ENCODE measurements around the gene DDB1. TPM values are rescaled to one million over a fixed set of nuclear protein-coding genes. Genes with fewer than 3 reads are reported as not detected.

The DDB1 gene
- total RNA-seq, 1 experiment from 2014 or later, result 250 TPM

DNA sequence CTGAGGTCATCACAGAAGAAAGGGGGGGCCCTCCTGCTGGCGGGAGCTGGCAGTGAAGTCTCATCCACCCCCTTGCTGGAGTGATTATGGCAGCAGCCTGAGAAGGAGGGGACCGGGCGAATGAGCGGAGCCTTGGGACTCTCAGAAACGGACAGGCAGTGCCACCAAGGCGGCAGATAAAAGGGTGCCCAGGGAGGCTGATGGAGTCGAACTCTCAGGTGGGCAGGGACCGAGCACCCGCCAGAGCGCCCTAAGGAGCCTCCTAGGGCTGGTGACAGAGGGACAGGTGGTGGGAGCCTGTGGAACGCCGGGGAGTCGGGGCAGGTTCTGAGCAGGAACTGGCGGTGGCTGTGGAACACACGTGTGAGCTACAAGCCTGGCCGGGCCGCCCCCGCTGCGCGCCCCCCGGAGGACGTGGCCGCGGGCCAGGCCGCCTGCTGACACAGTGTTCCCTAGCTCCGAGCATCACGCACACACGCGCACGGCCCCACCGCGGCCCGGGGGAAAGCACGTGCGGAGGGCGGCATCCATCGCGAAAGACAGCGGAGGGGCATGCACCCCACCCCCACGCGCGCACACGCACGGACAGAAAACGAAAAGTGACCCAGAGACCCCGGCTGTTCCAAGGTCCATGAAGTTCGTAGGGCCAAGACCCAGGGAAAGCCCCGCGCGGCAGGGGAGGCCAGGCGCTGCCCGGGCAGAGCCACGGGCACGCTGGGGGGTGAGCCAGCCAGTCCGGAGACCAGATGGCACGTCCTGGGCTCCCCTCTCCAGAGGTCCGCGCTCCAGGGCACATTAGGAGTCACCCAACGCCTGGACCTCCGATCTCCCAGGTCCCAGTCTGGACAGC, 38.8 kb downstream of the DDB1 start:
- peak overlapping the region; percentile 24 for H3K4me3 ChIP-seq
- H3K36me3 ChIP-seq, result peaks cover 7% of the 10 kb centered on the region
- H3K9me3 ChIP-seq, result no peaks in the 10 kb centered on the region
- DNase-seq, result peak; percentile 43
- no peaks in the 10 kb centered on the region for H3K27me3 ChIP-seq

- H3K36me3 ChIP-seq, result peaks cover 3% of the 10 kb centered on the region; the same call in 1 of the 2 replicates
- H3K9me3 ChIP-seq, result no peaks in the 10 kb centered on the region
- no peaks in the 10 kb centered on the region for H3K27me3 ChIP-seq
- no peak for DNase-seq
- H3K4me3 ChIP-seq, result no peak overlapping the region
Observed at GRCh38 chr11:61292356-61292755, 40.5 kb downstream of the DDB1 start.

DNA sequence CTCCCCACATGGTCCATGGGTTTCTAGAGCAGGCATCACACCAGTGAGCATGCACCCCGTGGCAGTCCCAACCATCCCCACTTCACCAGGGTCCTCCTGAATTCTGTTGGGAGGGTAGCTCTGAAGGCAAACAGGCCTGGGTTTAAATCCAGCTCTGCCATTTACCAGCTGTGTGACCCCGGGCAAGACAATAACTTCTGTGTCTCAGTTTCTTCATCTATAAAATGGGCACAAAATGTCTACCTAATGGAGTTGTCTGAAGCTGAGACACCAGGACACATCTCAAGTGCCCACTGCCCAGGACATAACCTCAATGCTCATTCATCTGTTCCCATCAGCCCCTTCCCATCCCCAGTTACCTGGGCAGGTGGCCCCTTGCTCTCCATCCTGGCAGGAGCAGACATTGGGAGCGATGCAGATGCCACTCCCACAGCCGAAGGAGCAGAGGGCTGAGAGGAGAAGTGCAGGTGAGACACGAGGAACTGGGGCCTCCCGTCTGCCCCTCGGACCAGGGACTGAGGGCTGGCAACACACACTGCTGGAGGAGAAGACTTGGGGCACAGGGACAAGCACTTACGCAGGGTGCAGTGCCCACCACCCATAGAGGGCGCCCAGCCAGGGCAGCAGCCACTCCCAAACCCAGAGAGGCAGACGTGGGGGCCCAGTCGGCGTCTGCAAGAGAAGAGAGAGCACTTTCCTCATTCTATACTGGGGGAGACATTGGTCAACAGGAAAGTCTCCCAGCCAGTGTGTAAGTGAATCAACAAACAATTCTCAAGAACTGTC, 41.8 kb downstream of the DDB1 start:
- Histone ChIP-seq H3K27me3 (no peaks in the 10 kb centered on the region), H3K9me3 (no peaks in the 10 kb centered on the region), H3K4me3 (no peak overlapping the region), H3K36me3 (peaks cover 2% of the 10 kb centered on the region)
- no peak for DNase-seq

DNA sequence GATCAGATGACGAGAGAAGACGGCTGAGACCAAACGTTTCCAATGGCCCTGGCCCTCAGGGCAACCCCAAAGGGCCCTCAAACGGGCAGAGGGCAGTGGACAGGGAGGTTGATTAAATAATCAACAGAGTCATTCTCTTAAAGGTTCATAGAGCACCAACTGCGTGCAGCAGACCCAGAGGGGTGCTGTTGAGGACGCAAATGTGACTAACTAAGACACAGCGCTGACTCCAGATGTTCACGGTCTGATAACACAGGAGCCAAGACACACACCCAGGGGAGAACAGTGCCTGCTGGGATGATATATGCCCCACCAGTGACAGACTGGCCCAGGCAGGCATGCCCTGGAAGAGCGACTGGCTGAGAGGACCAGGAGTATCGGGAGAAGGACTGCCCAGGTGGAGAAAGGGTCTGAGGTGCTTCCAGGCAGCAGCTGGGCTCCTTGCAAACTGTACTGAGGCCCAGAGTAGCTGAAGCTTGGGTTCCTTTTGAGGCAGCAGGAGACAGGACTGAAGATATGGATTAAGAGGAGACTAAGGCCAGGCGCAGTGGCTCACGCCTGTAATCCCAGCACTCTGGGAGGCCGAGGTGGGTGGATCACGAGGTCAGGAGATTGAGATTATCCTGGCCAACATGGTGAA, 45.4 kb downstream of the DDB1 start:
- H3K36me3 ChIP-seq, result peaks cover 3% of the 10 kb centered on the region
- no peaks in the 10 kb centered on the region for H3K9me3 ChIP-seq
- no peak for DNase-seq
- no peaks in the 10 kb centered on the region for H3K27me3 ChIP-seq
- no peak overlapping the region for H3K4me3 ChIP-seq

DNA sequence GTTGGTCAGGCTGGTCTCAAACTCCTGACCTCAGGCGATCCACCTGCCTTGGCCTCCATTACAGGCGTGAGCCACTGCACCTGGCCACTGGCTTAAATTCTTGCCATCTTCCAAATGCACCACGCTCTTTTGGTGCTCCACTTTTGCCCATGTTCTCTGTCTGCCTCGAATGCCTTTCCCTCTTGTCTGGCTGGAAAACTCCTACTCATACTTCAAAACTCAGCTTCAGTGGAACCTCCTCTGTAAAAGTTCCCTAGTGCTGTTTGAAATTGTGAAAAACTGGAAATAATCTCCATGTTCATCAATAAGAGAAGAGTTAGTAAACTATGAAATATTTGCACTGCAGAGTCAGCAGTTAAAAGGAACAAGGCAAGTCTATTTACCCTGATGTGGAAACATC, 49.3 kb downstream of the DDB1 start:
- Histone ChIP-seq H3K9me3 (no peaks in the 10 kb centered on the region), H3K27me3 (no peaks in the 10 kb centered on the region), H3K36me3 (peaks cover 5% of the 10 kb centered on the region), H3K4me3 (no peak overlapping the region)
- no peak for DNase-seq

DNA sequence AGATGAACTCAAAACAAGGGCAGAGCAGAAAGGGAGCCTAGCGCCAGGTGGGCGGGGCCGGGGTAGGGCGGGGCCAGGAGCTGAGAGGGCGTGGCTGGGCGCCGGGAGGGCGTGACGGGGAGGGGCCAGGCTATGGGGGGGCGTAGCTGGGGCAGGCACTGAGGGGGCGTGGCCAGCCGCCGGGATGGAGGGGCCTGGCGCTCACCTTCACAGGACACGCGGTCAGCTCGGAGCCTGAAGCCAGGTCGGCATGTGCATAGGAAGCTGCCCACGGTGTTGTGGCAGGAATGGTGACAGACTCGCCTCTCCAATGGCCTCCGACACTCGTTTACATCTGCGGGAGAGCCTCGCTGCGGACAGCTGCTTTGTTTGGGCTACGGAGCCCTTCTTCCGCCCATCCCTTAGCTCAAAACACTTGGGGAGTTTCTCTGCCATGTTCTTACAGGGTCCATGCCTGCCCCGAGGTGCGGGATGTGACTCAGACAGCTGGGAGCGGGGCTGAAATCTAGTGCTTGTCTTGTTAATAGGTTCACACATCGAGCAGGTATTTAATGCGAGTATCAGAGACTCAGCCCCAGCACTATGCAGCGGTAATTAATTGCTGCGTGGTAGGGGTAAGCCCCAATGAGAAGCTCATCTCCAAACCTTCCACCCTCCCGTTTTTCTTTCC, 51.2 kb downstream of the DDB1 start:
- no peak for DNase-seq
- Histone ChIP-seq H3K4me3 (no peak overlapping the region), H3K9me3 (no peaks in the 10 kb centered on the region), H3K27me3 (no peaks in the 10 kb centered on the region), H3K36me3 (peaks cover 5% of the 10 kb centered on the region)

- H3K36me3 ChIP-seq, result peaks cover 3% of the 10 kb centered on the region
- DNase-seq, result no peak
- H3K4me3 ChIP-seq, result no peak overlapping the region
- no peaks in the 10 kb centered on the region for H3K9me3 ChIP-seq
- H3K27me3 ChIP-seq, result no peaks in the 10 kb centered on the region
Observed at GRCh38 chr11:61280883-61281580, 51.9 kb downstream of the DDB1 start.

GRCh38 chr11:61279934-61280659, 52.8 kb downstream of the DDB1 start:
- DNase-seq, result peak; percentile 39
- Histone ChIP-seq H3K36me3 (0 out of 2 replicates have a peak, but pooled peaks cover 3% of the 10 kb centered on the region), H3K27me3 (no peaks in the 10 kb centered on the region), H3K4me3 (no peak overlapping the region), H3K9me3 (no peaks in the 10 kb centered on the region)

DNA sequence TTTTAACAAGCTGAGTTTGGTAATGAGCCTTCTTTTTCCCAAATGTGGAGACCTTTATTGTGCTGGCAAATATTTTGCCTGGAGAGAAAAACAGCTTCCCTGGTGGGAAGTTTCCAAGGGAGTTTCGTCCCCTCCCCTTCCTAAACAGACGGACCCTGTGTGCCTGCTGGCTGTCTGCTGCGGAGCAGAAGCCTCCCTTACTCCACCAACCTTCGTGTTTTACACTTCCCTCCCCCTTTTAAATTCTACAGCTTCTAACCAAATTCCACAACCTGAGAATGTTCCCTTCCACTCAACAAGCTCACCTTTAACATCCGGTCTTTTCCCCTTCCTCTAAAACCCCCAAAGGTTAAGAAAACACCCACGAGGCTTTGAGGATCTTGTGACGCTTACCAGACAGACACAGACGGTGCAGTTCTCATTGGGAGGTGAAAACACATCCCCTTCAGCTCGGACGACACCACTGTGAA, 54.9 kb downstream of the DDB1 start:
- Histone ChIP-seq H3K9me3 (no peaks in the 10 kb centered on the region), H3K4me3 (no peak overlapping the region), H3K27me3 (no peaks in the 10 kb centered on the region), H3K36me3 (0 out of 2 replicates have a peak, but pooled peaks cover 3% of the 10 kb centered on the region)
- DNase-seq, result no peak

- H3K36me3 ChIP-seq, result 0 out of 2 replicates have a peak, but pooled peaks cover 3% of the 10 kb centered on the region
- no peak overlapping the region for H3K4me3 ChIP-seq
- no peaks in the 10 kb centered on the region for H3K27me3 ChIP-seq
- DNase-seq, result no peak
- no peaks in the 10 kb centered on the region for H3K9me3 ChIP-seq
Observed at GRCh38 chr11:61277186-61278000, 55.5 kb downstream of the DDB1 start.

GRCh38 chr11:61275191-61275590, 57.7 kb downstream of the DDB1 start:
- Histone ChIP-seq H3K4me3 (no peak overlapping the region), H3K9me3 (no peaks in the 10 kb centered on the region), H3K27me3 (no peaks in the 10 kb centered on the region), H3K36me3 (0 out of 2 replicates have a peak, but pooled peaks cover 1% of the 10 kb centered on the region)
- no peak for DNase-seq

GRCh38 chr11:61274084-61274483, 58.8 kb downstream of the DDB1 start:
- Histone ChIP-seq H3K9me3 (no peaks in the 10 kb centered on the region), H3K27me3 (no peaks in the 10 kb centered on the region), H3K36me3 (no peaks in the 10 kb centered on the region), H3K4me3 (no peak overlapping the region)
- DNase-seq, result no peak

GRCh38 chr11:61273178-61274078, 59.5 kb downstream of the DDB1 start:
- DNase-seq, result no peak
- no peaks in the 10 kb centered on the region for H3K27me3 ChIP-seq
- no peaks in the 10 kb centered on the region for H3K36me3 ChIP-seq
- H3K4me3 ChIP-seq, result no peak overlapping the region
- no peaks in the 10 kb centered on the region for H3K9me3 ChIP-seq

GRCh38 chr11:61272731-61273130, 60.2 kb downstream of the DDB1 start:
- Histone ChIP-seq H3K27me3 (no peaks in the 10 kb centered on the region), H3K4me3 (no peak overlapping the region), H3K36me3 (no peaks in the 10 kb centered on the region), H3K9me3 (no peaks in the 10 kb centered on the region)
- DNase-seq, result no peak
